Right lobe of liver (tissue), 6 donors: Measurements from ENCODE around the gene CASZ1. TPM values are rescaled to one million over a fixed set of nuclear protein-coding genes. Genes with fewer than 3 reads are reported as not detected.

Experiments
- ATAC-seq, 4 donors: fragments of 200-7000 bp; cut with Tn5 transposase; one replicate each; pipeline ENCODE4 v1.9.1; 2020; ENCODE audit warnings: mild to moderate bottlenecking in 4 of 4, moderate library complexity in 4 of 4
- DNase-seq, 3 donors: peaks; one replicate each; pipeline ENCODE4 v3.0.0-alpha.2; 2020
- H3K27ac ChIP-seq, 3 donors: fragments of 200-600 bp; one replicate each; pipeline ENCODE4 v1.8.0; 2022
- H3K27me3 ChIP-seq, 2 donors: fragments of 200-600 bp; one replicate each; pipeline ENCODE4 v1.8.0; 2022
- H3K36me3 ChIP-seq, 4 donors: fragments of 200-600 bp; sonication (generic) in 1 of 4; one replicate each; pipeline versions ENCODE4 v1.5.1 to v1.8.0; 2017 to 2022; ENCODE audit warnings: control low read depth in 1 of 4
- H3K4me1 ChIP-seq, 4 donors: fragments of 200-600 bp; sonication (generic) in 1 of 4; one replicate each; pipeline versions ENCODE4 v1.5.1 to v1.8.0; 2017 to 2022; ENCODE audit warnings: control low read depth in 1 of 4
- H3K4me3 ChIP-seq, 3 donors: fragments of 200-600 bp; one replicate each; pipeline ENCODE4 v1.8.0; 2022
- H3K9me3 ChIP-seq, 4 donors: fragments of 200-600 bp; sonication (generic) in 1 of 4; one replicate each; pipeline versions ENCODE4 v1.5.1 to v1.8.0; 2017 to 2022; ENCODE audit warnings: control low read depth in 1 of 4
- POLR2A ChIP-seq: fragments of 450-650 bp; IDR thresholded peaks from one replicate; pipeline ENCODE4 v1.6.1; 2017; ENCODE audit warnings: antibody characterized with exemption, mild to moderate bottlenecking
- WGBS: methylation state at CpG from one replicate; pipeline ENCODE4 v1.1.6; 2018; ENCODE audit warnings: low coverage, low lambda C conversion rate; ENCODE audit not compliant: insufficient coverage; ENCODE audit errors: missing lambda C conversion rate; 5-methylcytosine and 5-hydroxymethylcytosine counted together
- intact Hi-C, 2 donors: fragments of 100-400 bp; cut with DNase I; formaldehyde crosslinking; loops; one replicate each; pipeline versions ENCODE4 v1.11.2 to v1.14.1; 2022
- total RNA-seq, 6 experiments: library from RNA; depleted of rRNA in 2 of 6; stranded (reverse); fragments of >200 nt in 2 of 6; fragmentation: NEBNext Ultra II Directional in 3 of 6; extraction: Animal tissue kit (Norgen Biotek cat#: 25700) in 3 of 6; gene quantifications; one replicate each; pipeline versions ENCODE4 v1.1.0 to v1.2.4, GENCODE V29; 2016 to 2023
- TF ChIP-seq, protein P1 (sequence below), 4 donors: fragments of 200-600 bp in 3 of 4; fragments of 450-650 bp in 1 of 4; IDR thresholded peaks; one replicate each; pipeline versions ENCODE4 v1.5.1 to v1.8.0; 2016 to 2022; ENCODE audit warnings: antibody characterized with exemption in 4 of 4, mild to moderate bottlenecking in 2 of 4
- donor health status: DM: no; HTN: yes; CAD: no.
- donor health status: DM: no; HTN: no; CAD: no.
- donor health status: DM: no; HTN: no; CAD: no.
- donor health status: DM: no; HTN: yes; CAD: no.
- donor health status: DM: no; HTN: yes; CAD: no.

The CASZ1 gene
- total RNA-seq, 6 experiments from 2014 or later, result 3.1 to 10.1 (median 5.3) TPM

DNA sequence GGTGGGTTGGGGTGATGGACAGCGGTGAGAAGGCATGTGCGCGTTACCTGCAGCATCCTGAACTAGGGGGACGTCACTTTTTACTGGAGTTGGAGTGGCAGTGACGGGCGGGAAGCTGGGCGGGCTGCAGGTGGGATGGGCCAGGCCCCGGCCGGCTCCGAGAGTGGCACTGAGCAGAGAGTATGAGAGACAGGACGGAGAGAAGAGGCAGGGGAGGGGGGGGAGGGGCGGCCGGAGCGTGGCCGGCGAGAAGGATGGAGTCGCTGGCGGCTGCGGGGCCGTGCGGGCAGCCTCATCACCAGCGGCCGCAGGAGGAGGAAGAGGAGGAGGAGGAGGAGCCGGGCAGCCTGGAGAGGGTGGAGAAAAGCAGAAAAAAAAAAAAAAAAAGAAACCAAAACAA is 154.5 kb downstream of the CASZ1 start:
- H3K4me1 ChIP-seq, result no peaks in the 10 kb centered on the region
- H3K9me3 ChIP-seq, result no peaks in the 10 kb centered on the region
- DNase-seq (no peak), ATAC-seq (no peak)
- no peaks in the 10 kb centered on the region for H3K36me3 ChIP-seq
- intact Hi-C loops, result no loop called here
- TF ChIP-seq, protein P1, sequence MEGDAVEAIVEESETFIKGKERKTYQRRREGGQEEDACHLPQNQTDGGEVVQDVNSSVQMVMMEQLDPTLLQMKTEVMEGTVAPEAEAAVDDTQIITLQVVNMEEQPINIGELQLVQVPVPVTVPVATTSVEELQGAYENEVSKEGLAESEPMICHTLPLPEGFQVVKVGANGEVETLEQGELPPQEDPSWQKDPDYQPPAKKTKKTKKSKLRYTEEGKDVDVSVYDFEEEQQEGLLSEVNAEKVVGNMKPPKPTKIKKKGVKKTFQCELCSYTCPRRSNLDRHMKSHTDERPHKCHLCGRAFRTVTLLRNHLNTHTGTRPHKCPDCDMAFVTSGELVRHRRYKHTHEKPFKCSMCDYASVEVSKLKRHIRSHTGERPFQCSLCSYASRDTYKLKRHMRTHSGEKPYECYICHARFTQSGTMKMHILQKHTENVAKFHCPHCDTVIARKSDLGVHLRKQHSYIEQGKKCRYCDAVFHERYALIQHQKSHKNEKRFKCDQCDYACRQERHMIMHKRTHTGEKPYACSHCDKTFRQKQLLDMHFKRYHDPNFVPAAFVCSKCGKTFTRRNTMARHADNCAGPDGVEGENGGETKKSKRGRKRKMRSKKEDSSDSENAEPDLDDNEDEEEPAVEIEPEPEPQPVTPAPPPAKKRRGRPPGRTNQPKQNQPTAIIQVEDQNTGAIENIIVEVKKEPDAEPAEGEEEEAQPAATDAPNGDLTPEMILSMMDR (IDR thresholded peaks at IDR 0.05), result no peak
- no peak for TF ChIP-seq POLR2A
- no peak overlapping the region for H3K4me3 ChIP-seq
- H3K27me3 ChIP-seq, result no peaks in the 10 kb centered on the region
- WGBS, result 91% methylated on average over 7 of the region's 24 CpGs
- H3K27ac ChIP-seq, result no peak overlapping the region

DNA sequence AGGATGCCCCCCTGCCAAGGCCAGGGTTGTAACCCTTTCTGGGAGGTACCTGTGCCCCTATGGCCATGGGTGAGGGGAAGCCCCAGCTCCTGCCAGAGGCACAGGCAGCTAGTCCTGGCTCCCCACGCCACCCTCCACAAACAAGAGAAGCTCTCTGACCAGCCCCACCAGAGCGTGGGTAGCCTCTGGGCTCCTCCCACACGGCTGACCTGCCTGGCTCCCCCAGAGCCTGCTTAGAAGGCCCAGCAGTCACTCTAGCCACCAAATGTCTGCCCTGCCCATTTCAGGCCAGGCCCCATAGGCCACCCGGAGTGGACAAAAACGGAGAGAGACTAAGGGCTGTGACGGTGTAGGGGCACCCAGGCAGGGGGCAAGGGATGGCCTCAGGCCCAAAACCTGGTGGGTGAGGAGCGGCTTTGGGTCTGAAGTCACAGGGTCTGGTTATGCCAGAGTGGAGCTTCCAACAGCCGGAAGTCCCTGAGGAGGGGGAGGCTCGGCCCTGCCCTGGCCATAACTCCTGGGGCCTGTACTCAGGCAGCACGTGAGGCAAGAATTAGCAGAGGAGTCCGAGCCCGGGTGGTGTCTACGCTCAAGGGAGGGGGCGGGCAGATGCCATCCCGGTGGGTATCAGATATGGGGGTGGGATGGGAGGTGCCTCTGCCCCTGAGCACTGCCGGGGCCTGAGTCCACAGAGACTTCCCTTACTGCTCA is 155.4 kb downstream of the CASZ1 start:
- Histone ChIP-seq H3K9me3 (no peaks in the 10 kb centered on the region), H3K27ac (no peak overlapping the region), H3K36me3 (no peaks in the 10 kb centered on the region), H3K4me3 (no peak overlapping the region), H3K27me3 (no peaks in the 10 kb centered on the region), H3K4me1 (no peaks in the 10 kb centered on the region)
- TF ChIP-seq POLR2A, result no peak
- TF ChIP-seq, protein P1 (IDR thresholded peaks at IDR 0.05), result no peak
- no peak for DNase-seq
- peak in 1 of 4 donors; percentile 7 for ATAC-seq
- intact Hi-C loops, result no loop called here
- WGBS, result 90% methylated on average over 2 of the region's 16 CpGs

GRCh38 chr1:10639775-10640578 is 156.5 kb downstream of the CASZ1 start:
- no peak for TF ChIP-seq POLR2A
- TF ChIP-seq, protein P1 (IDR thresholded peaks at IDR 0.05), result no peak
- H3K27me3 ChIP-seq, result no peaks in the 10 kb centered on the region
- no peaks in the 10 kb centered on the region for H3K4me1 ChIP-seq
- DNase-seq (no peak), ATAC-seq (peak in 1 of 4 donors; percentile 6)
- no peaks in the 10 kb centered on the region for H3K36me3 ChIP-seq
- WGBS, result 92% methylated on average over 10 of the region's 45 CpGs
- H3K9me3 ChIP-seq, result no peaks in the 10 kb centered on the region
- no peak overlapping the region for H3K27ac ChIP-seq
- no peak overlapping the region for H3K4me3 ChIP-seq
- intact Hi-C loops, result no loop called here

GRCh38 chr1:10639011-10639774 is 157.3 kb downstream of the CASZ1 start:
- ATAC-seq (no peak), DNase-seq (no peak)
- Histone ChIP-seq H3K9me3 (no peaks in the 10 kb centered on the region), H3K27me3 (no peaks in the 10 kb centered on the region), H3K27ac (no peak overlapping the region), H3K36me3 (no peaks in the 10 kb centered on the region), H3K4me3 (no peak overlapping the region), H3K4me1 (peaks cover 0 to 3% (median 0%) of the 10 kb centered on the region in 4 donors)
- intact Hi-C loops, result no loop called here
- no peak for TF ChIP-seq POLR2A
- TF ChIP-seq, protein P1 (IDR thresholded peaks at IDR 0.05), result no peak
- 75% methylated on average over 46 of the region's 108 CpGs for WGBS
